Body of pancreas (tissue), 4 donors: Measurements from ENCODE around the gene PRPF8. TPM values are rescaled to one million over a fixed set of nuclear protein-coding genes. Genes with fewer than 3 reads are reported as not detected.
"Not testable (repeated sequence)": the region's sequence is repeated elsewhere in the genome, so short reads cannot be mapped to it uniquely, and the experiment has no call there.

ENCODE experiments used
- ATAC-seq: fragments of 150-250 bp; one replicate; pipeline ENCODE4 v1.9.1; 2016
- DNase-seq, 4 donors: peaks; one replicate each; pipeline ENCODE4 v3.0.0-alpha.2; 2019
- H3K27ac ChIP-seq, 4 donors: fragments of 200-600 bp; sonication (generic); 1 replicate in 3 of 4; 2 replicates in 1 of 4; pipeline versions ENCODE4 v1.5.1 to v1.6.1; 2016 to 2019; ENCODE audit warnings: mild to moderate bottlenecking in 1 of 4, mixed read lengths in 1 of 4, moderate library complexity in 1 of 4
- H3K27me3 ChIP-seq, 2 donors: fragments of 200-600 bp; sonication (generic); one replicate each; pipeline ENCODE4 v1.6.0; 2016; ENCODE audit warnings: mild to moderate bottlenecking in 1 of 2
- H3K36me3 ChIP-seq, 2 donors: fragments of 200-600 bp; sonication (generic); replicated peaks in 1 of 2; 2 replicates each; pipeline ENCODE4 v1.5.1; 2016; ENCODE audit warnings: low read depth in 2 of 2; ENCODE audit not compliant: insufficient read depth in 1 of 2
- H3K4me1 ChIP-seq: fragments of 200-600 bp; sonication (generic); one replicate; pipeline ENCODE4 v1.6.0; 2016
- H3K4me3 ChIP-seq, 2 donors: fragments of 200-600 bp; sonication (generic); 1 replicate in 1 of 2; 2 replicates in 1 of 2; pipeline ENCODE4 v1.5.1; 2016 to 2019
- H3K9me3 ChIP-seq, 3 donors: fragments of 200-600 bp; sonication (generic); 1 replicate in 2 of 3; 2 replicates in 1 of 3; pipeline ENCODE4 v1.5.1; 2016
- POLR2A ChIP-seq, 3 donors: fragments of 450-650 bp; IDR thresholded peaks; one replicate each; pipeline ENCODE4 v1.6.1; 2016; ENCODE audit warnings: antibody characterized with exemption in 3 of 3, mild to moderate bottlenecking in 2 of 3
- WGBS, 2 donors: methylation state at CpG; one replicate each; pipeline ENCODE4 v1.1.5; 2017; 5-methylcytosine and 5-hydroxymethylcytosine counted together
- intact Hi-C: fragments of 100-400 bp; cut with DNase I; formaldehyde crosslinking; loops from one replicate; pipeline ENCODE4 v1.15.1; 2023
- total RNA-seq, 2 donors: library from RNA; depleted of rRNA; stranded (reverse); fragments of >200 nt; gene quantifications; one replicate each; pipeline ENCODE4 v1.1.0, GENCODE V29; 2016
- TF ChIP-seq, protein P1 (sequence below), 7 experiments: fragments of 450-650 bp in 4 of 7; fragments of 200-600 bp in 3 of 7; sonication (generic) in 3 of 7; IDR thresholded peaks; one replicate each; pipeline ENCODE4 v1.5.1; 2016 to 2019; ENCODE audit warnings: antibody characterized with exemption in 7 of 7

The PRPF8 gene
- total RNA-seq, 2 donors from 2014 or later = 84.7 to 100 TPM

DNA sequence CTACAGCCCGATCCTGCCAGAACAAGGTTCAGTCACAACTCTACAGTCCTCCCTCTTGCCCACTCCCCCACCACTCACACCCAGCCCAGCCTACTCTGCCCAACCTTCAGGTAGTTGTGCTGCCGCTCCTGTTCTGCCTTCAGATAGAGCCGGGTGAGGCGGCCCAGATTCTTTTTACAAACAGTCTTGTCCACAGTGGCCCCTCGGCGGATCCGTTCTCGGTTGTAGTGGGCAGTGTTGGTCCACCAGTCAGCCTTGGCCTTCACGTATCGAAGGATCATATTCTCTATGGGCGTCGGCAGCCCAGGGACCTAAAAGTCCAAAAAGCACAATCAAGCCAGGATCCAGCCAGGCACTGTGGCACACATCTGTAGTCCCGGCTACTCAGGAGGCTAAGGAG lies 8.3 kb downstream of the PRPF8 start:
- H3K9me3 ChIP-seq = no peaks in the 10 kb centered on the region
- H3K27me3 ChIP-seq = no peaks in the 10 kb centered on the region
- no peak overlapping the region for H3K27ac ChIP-seq
- DNase-seq (no peak), ATAC-seq (no peak)
- WGBS, 2 donors = 97% methylated on average over 12 to 13 of the region's 13 CpGs
- TF ChIP-seq, protein P1, sequence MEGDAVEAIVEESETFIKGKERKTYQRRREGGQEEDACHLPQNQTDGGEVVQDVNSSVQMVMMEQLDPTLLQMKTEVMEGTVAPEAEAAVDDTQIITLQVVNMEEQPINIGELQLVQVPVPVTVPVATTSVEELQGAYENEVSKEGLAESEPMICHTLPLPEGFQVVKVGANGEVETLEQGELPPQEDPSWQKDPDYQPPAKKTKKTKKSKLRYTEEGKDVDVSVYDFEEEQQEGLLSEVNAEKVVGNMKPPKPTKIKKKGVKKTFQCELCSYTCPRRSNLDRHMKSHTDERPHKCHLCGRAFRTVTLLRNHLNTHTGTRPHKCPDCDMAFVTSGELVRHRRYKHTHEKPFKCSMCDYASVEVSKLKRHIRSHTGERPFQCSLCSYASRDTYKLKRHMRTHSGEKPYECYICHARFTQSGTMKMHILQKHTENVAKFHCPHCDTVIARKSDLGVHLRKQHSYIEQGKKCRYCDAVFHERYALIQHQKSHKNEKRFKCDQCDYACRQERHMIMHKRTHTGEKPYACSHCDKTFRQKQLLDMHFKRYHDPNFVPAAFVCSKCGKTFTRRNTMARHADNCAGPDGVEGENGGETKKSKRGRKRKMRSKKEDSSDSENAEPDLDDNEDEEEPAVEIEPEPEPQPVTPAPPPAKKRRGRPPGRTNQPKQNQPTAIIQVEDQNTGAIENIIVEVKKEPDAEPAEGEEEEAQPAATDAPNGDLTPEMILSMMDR (IDR thresholded peaks at IDR 0.05) = no peak
- TF ChIP-seq POLR2A (IDR thresholded peaks at IDR 0.05) = no peak
- H3K4me3 ChIP-seq = no peak overlapping the region
- intact Hi-C loops = no loop called here
- H3K36me3 ChIP-seq = peaks cover 55 to 85% of the 10 kb centered on the region in 2 donors
- no peaks in the 10 kb centered on the region for H3K4me1 ChIP-seq

DNA sequence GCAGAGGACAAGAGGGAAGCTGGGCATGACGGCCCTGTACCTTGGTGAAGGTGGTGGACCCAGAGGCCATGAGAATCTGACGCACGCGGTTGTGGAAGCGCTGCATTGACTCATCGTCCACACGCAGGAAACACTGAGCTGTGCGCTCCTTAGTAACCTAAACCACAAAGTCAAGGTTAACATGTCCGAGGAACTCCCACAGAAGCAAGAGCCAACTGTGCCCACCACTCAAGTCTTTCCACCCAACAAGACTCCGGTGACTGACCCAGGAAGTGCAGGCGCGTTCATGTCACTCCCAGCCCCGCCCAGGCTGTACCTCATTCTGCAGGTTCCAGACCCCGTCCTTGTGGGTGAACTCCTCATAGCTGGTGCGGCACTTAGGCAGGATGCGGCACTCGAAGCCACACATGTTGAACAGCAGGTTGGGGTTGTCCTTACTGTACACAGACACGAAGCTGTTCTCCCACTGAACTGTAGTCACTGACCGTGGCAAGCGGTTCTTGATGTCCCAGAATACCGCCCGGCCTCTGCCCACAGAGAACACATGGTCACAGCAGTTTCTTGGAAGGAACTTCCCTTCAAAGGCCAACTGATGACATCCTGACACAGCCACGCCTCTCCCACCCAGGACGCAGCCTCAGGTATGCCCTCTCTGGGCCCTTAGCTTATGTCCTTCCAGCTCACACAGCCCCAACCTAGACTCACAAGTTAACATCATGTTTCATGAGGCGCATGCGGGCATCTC lies 11.5 kb downstream of the PRPF8 start:
- H3K27ac ChIP-seq = no peak overlapping the region
- 91 to 93% methylated on average over 22 to 26 of the region's 26 CpGs for WGBS, 2 donors
- no peak for DNase-seq
- no peaks in the 10 kb centered on the region for H3K4me1 ChIP-seq
- H3K36me3 ChIP-seq = peaks cover 46 to 60% of the 10 kb centered on the region in 2 donors
- no peak for ATAC-seq
- H3K9me3 ChIP-seq = no peaks in the 10 kb centered on the region
- H3K4me3 ChIP-seq = no peak overlapping the region
- no peaks in the 10 kb centered on the region for H3K27me3 ChIP-seq
- intact Hi-C loops = no loop called here
- no peak for TF ChIP-seq POLR2A (IDR thresholded peaks at IDR 0.05)

DNA sequence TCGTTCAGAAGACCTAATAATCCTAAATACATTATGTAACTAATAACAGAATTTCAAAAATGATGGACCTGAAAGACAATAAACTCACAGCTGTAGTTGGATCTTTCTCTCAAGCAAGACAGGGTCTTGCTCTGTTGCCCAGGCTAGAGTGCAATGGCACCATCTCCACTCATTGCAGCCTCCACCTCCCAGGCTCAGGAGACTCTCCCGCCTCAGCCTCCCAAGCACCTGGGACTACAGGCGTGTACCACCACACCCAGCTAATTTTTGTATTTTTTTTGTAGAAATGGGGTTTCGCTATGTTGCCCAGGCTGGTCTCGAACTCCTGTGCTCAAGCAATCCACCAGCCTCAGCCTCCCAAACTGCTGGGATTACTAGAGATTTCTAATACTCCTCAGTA lies 20.7 kb downstream of the PRPF8 start:
- WGBS, 2 donors = 88 to 89% methylated on average over 5 of the region's 5 CpGs

DNA sequence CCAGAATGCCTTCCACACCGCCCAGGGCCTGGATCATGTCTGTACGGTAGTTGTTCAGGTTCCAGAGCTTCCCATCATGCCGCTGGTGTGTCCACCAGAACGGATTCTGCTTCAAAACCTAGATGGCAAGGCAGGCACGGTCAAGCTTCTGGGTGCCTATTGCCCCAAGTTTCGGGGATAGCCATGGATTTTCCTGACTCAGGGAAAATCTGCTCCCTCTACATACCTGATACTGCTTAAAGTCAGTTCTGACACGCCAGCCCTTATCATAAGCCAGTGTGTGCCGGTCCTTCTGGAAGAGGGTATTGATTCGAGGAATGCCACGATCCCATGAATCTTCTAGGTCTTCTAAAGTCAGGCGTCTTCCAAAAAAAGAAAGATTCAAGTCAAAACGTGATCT lies 23.6 kb downstream of the PRPF8 start:
- no peaks in the 10 kb centered on the region for H3K27me3 ChIP-seq
- H3K4me1 ChIP-seq = no peaks in the 10 kb centered on the region
- TF ChIP-seq POLR2A (IDR thresholded peaks at IDR 0.05) = no peak
- TF ChIP-seq, protein P1 (IDR thresholded peaks at IDR 0.05) = no peak
- WGBS, 2 donors = 82 to 91% methylated on average over 9 to 12 of the region's 12 CpGs
- H3K27ac ChIP-seq = no peak overlapping the region
- DNase-seq (no peak), ATAC-seq (no peak)
- no peaks in the 10 kb centered on the region for H3K9me3 ChIP-seq
- peaks cover 46 to 58% of the 10 kb centered on the region in 2 donors for H3K36me3 ChIP-seq
- H3K4me3 ChIP-seq = no peak overlapping the region
- intact Hi-C loops = no loop called here

More for the DNA sequence above, 20.7 kb downstream of the PRPF8 start:
- H3K4me3 ChIP-seq, ATAC-seq, H3K27me3 ChIP-seq, H3K27ac ChIP-seq, DNase-seq, H3K9me3 ChIP-seq, intact Hi-C loops, H3K4me1 ChIP-seq: not testable (repeated sequence)
- H3K36me3 ChIP-seq = peaks cover 36 to 38% of the 10 kb centered on the region in 2 donors

DNA sequence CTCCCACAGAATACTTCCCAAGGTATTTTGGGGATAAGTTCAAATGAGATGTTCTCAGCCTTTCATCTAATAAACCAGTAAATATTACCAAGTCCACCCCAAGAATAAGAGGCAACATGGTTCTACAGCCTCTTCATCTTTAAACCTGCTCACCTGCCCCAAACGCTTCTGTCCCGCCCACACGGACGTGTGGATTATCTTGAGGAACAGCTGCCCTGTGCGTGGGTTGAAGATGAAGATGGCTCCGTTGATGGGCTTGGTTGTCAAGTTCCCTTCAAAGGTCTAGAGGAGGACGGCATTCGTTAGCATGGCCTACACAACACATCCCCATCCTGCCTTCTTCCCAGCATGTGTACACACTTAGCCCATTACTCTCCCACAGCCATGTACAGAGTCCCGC lies 26.6 kb downstream of the PRPF8 start:
- intact Hi-C loops = no loop called here
- ATAC-seq (no peak), DNase-seq (no peak)
- Histone ChIP-seq H3K4me3 (no peak overlapping the region), H3K27ac (no peak overlapping the region), H3K36me3 (peaks cover 74 to 84% of the 10 kb centered on the region in 2 donors), H3K4me1 (no peaks in the 10 kb centered on the region), H3K9me3 (no peaks in the 10 kb centered on the region), H3K27me3 (no peaks in the 10 kb centered on the region)
- TF ChIP-seq, protein P1 (IDR thresholded peaks at IDR 0.05) = no peak
- no peak for TF ChIP-seq POLR2A (IDR thresholded peaks at IDR 0.05)
- WGBS, 2 donors = 89 to 96% methylated on average over 9 of the region's 9 CpGs

DNA sequence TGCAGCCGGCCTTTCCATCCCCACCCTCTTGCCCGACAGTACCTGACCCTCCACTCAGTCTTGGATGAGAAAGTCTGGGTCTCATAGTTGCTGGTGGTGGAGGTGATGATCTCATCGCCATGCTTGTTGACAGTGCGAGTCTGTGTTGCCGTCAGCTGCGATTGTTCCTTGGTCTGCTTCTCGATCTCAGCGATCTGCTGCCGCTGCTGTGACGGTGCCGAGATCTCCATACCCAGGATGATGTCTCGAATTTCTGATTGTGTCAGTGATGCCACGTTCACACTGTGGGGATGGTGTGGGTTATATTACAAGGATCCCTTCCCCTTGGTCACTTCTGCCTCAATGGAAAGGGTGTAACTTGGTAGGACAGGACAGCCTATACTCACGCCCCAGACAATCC lies 30.9 kb downstream of the PRPF8 start:
- no peak for DNase-seq
- Histone ChIP-seq H3K36me3 (peaks cover 43 to 70% of the 10 kb centered on the region in 2 donors), H3K9me3 (no peaks in the 10 kb centered on the region), H3K4me1 (peaks cover 19% of the 10 kb centered on the region), H3K27me3 (no peaks in the 10 kb centered on the region), H3K27ac (no peak overlapping the region), H3K4me3 (no peak overlapping the region)
- intact Hi-C loops = no loop called here
- TF ChIP-seq POLR2A (IDR thresholded peaks at IDR 0.05) = no peak
- TF ChIP-seq, protein P1 (IDR thresholded peaks at IDR 0.05) = no peak
- ATAC-seq = no peak
- WGBS, 2 donors = 94 to 96% methylated on average over 12 to 14 of the region's 14 CpGs

DNA sequence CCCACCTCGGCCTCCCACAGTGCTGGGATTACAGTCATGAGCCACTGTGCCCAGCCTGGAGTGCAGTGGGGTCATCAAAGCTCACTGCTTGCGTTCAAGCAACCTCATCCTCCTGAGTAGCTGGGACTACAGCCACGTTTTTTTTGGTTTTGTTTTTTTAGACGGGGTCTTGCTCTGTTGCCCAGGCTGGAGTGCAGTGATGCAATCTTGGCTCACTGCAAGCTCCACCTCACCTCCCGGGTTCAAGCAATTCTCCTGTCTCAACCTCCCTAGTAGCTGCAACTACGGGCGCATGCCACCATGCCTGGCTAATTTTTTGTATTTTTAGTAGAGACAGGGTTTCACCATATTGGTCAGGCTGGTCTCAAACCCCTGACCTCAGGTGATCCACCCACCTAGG lies 31.9 kb downstream of the PRPF8 start:
- ATAC-seq, H3K27me3 ChIP-seq, intact Hi-C loops, H3K9me3 ChIP-seq, DNase-seq, H3K27ac ChIP-seq, H3K4me3 ChIP-seq: not testable (repeated sequence)
- peaks cover 36 to 61% of the 10 kb centered on the region in 2 donors for H3K36me3 ChIP-seq
- H3K4me1 ChIP-seq = peaks cover 28% of the 10 kb centered on the region
- WGBS, 2 donors = 85 to 96% methylated on average over 4 to 7 of the region's 7 CpGs
